Measurements from ENCODE around the gene RAB35.

DNA sequence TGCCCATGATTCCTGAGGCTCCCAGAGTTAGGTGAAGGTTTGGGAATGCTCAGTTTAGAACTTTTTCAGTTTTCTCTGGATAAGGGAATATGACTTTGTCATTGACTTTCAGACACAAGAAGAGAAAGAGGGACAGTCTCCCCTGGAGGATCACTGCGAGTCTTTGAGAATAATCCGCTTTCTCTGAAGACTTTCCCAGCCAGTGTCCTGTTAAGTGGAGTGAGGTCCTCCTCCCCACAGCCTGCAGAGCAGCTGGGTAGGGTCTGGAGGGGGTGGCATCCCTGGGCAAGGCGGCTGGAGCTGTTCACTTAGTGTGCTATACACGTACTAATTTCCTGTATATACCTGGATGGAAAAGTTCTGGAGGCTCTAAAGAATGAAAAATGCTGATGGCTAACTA lies 8.5 kb upstream of the RAB35 start:
- no peak for TF ChIP-seq EP300 (IDR thresholded peaks at IDR 0.05)
- TF ChIP-seq, protein P1, sequence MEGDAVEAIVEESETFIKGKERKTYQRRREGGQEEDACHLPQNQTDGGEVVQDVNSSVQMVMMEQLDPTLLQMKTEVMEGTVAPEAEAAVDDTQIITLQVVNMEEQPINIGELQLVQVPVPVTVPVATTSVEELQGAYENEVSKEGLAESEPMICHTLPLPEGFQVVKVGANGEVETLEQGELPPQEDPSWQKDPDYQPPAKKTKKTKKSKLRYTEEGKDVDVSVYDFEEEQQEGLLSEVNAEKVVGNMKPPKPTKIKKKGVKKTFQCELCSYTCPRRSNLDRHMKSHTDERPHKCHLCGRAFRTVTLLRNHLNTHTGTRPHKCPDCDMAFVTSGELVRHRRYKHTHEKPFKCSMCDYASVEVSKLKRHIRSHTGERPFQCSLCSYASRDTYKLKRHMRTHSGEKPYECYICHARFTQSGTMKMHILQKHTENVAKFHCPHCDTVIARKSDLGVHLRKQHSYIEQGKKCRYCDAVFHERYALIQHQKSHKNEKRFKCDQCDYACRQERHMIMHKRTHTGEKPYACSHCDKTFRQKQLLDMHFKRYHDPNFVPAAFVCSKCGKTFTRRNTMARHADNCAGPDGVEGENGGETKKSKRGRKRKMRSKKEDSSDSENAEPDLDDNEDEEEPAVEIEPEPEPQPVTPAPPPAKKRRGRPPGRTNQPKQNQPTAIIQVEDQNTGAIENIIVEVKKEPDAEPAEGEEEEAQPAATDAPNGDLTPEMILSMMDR (IDR thresholded peaks at IDR 0.05): no peak
- TF ChIP-seq POLR2AphosphoS5 (IDR thresholded peaks at IDR 0.05): no peak

Data from sigmoid colon (tissue), 4 donors.